Stimulated activated CD4-positive, alpha-beta T cell treated with anti-CD3 and anti-CD28 coated beads, Interleukin-4, amount 100 ng/mL, for 1 hour (primary cell): Measurements from ENCODE around the gene SLC35D3.
"Not testable (repeated sequence)": the region's sequence is repeated elsewhere in the genome, so short reads cannot be mapped to it uniquely, and the experiment has no call there.

ENCODE experiments used
- DNase-seq: peaks from one replicate; pipeline ENCODE4 v3.0.0-alpha.2; 2020

Gene SLC35D3

GRCh38 chr6:136967876-136968752, 46.0 kb downstream of the SLC35D3 start:
- DNase-seq, result peak; percentile 60

DNA sequence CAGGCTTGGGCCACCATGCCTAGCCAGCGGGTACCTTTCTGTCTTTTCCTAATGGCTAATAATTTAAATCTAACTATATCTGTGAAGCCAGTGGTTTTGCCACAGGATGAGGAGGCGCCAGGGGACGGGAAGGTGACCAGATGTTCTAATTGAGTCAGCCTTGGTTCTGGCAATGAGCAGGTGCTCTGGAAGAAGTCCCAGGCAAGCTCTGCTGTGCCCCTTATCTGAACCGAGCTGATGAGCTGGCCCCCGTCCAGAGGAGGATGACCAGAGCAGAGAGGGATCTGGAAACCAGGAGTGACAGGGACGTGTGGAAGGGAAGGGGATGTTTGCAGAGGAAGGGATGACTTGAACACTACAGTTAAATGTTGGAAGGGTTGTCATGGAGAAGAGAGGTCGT, 46.7 kb downstream of the SLC35D3 start:
- no peak for DNase-seq

- no peak for DNase-seq
These were observed 47.3 kb downstream of the SLC35D3 start for GRCh38 chr6:136969433-136969832.

DNA sequence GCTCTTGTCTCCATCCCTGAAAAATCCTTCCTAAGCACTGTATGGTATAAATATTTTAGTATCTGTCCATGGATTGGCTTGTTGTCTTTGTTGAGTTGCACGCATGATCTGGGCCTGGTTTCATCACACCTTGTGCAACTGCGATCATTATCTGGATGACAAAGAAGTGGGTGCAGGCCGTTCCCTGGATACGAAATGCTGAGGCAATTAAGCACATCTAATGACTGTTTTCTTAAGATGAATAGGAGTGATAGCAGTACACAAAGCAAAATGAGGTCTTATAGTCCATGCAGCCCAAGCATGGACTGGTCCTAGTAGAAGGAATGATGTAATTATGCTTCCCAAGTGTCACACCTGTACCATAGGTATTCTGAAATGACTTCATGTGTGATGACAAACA, 47.8 kb downstream of the SLC35D3 start:
- no peak for DNase-seq

DNA sequence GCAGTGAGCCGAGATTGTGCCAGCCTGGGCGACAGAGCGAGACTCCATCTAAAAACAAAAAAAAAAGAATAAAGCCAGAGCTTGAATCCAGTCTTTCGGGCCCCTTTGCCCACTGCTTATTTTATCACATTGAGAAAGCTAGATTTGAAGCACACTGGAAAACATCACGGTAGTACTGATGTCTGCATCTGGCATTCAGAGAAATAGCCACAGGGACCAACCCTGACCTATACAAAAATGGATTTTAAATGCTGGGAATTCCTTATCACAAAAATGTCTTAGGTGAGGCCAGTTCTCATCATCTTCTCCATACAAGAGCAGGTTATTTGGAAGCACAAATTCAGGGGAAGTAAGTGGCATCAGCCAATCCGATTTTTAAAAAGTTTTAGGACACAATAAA, 49.5 kb downstream of the SLC35D3 start:
- DNase-seq, result no peak

GRCh38 chr6:136973781-136974180, 51.7 kb downstream of the SLC35D3 start:
- not testable (repeated sequence) for DNase-seq
